GDM1 (cell line): Measurements from ENCODE around the gene COMMD7.
A peak's percentile ranks its signal among the peaks of the same experiment; 100 is the strongest.

ENCODE experiments used
- DNase-seq: peaks from one replicate; lab custom pipeline; 2025; lab: John Stamatoyannopoulos, UW

The COMMD7 gene

DNA sequence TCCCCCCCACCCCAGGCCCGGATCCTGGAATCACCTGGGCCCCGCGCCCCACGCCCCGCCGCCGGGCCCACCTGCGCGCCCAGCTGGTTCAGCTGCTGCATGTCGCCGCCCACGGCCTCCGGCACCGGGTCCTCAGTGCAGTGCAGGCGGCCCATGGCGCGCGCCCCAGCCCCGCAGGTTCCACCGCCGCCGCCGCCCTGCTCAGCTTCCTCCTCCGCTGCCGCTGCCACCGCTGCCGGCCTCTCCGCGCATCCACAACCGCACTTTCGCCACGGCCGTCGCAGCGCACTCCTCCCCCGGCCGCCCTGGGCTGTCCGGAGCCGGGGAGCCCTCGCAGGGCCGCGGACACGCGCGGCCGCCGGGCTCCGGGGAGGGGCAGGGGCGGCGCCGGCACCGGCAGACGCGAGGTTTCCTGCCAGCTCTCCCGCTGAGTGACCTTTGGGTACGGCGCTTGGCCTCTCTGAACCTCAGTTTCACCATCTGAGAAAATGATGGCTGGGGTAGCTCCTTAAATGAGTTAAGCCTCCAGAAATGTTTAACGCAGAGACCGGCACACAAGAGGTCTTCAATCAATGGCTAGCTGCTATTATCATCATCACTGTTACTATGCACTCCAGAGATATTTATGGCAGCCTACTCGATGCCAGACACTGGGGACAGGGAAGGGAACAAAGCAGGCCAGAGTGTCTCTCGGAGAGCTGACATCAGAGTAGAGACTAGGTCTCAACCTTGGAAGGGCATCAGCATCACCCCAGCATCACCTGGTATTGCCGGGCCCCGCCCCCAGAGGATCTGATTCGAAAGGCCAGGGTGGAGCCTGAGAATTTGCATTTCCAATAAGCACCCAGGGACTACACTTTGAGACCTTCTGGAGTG is at the start of gene COMMD7:
Gene COMMD7 (minus strand): TSS at position 231 of the 876 bp plus-strand sequence. CDS start 76 bp downstream, at position 155.
- DNase-seq: peak; percentile 45

- no peak for DNase-seq
Measured at GRCh38 chr20:32792731-32793458, 49.6 kb upstream of the COMMD7 start.

GRCh38 chr20:32792316-32792715 is 49.0 kb upstream of the COMMD7 start:
- DNase-seq: no peak

GRCh38 chr20:32790751-32791057 is 47.4 kb upstream of the COMMD7 start:
- no peak for DNase-seq

DNA sequence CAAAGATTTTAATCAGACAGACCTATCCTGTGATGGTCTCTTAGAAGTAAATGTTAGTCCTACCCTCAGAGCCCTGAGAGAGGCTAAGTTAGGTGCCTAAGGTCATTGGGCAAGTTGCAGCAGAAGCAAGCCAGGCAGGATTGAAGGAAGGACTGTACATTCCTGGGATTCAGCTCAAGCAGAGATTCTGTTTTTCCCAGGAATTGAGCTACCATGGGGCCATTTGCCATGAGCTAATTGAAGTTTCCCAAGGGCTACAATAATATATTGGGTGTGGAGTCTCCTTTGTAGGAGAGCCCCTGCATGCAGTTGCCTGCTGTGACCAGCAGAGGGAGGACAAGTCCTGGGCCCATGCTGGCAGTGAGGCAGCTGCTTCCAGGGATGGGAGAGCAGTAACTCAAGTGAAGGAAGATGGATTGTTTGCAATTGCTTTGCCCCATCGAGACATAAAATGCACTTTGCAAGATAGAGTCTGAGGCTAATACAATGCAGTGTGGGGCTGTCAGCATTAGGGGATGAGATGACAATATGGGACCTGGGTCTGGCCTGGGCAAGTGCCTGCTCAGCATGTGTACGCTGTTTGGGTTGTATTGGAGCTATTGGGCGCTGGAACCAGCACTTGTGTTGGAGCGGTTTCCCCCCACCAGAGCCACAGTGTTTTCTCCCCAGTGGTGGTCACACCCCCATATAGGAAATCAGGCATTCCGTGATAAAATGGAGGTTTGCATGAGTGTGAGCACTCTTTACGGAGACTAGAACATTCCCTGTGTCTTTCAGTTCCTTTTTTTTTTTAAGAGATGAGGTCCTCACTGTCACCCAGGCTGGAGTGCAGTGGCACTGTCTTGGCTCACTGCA is 46.9 kb upstream of the COMMD7 start:
- DNase-seq: peak; percentile 50

DNA sequence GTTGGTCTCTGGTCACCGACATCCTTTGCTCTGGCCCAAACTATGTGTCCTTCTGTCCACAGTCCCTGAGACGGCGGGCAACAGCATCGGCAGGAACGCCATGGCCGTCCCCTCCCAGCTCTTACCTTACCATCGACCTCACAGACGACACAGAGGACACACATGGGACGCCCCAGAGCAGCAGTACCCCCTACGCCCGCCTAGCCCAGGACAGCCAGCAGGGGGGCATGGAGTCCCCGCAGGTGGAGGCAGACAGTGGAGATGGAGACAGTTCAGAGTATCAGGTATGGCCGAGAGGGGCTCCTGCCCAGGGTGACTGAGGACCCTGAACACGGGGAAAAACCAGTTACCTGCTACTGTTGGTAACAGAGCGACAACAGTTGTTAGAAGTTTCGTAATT is 43.9 kb upstream of the COMMD7 start:
- DNase-seq: no peak

DNA sequence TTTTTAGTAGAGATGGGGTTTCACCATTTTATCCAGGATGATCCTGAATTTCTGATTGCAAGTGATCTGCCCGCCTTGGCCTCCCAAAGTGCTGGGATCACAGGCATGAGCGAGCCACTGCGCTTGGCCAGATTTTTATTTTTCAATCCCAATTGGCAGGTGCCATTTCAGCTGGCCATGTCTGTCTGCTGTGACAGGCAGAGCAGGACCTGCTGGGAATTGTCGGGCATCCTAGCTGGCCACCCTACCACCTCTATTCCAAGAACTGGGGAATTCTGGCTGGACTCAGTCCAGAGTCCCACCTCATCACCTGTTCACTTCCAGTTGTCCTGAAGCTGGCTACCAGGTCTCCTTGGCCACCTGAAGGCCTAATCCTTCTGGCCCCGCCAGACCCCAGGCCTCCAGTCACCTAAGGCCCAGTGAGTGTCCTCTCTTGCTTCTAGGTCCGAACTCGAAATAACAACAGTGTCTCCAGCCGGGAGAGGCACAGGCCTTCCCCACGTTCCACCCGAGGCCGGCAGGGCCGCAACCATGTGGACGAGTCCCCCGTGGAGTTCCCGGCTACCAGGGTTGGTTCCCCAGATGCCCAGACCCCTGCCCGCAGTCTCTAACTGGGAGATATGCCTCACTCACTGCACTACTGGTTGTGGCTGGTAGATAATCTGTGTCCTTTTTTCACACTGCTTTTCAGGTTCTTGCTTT is 42.9 kb upstream of the COMMD7 start:
- no peak for DNase-seq

DNA sequence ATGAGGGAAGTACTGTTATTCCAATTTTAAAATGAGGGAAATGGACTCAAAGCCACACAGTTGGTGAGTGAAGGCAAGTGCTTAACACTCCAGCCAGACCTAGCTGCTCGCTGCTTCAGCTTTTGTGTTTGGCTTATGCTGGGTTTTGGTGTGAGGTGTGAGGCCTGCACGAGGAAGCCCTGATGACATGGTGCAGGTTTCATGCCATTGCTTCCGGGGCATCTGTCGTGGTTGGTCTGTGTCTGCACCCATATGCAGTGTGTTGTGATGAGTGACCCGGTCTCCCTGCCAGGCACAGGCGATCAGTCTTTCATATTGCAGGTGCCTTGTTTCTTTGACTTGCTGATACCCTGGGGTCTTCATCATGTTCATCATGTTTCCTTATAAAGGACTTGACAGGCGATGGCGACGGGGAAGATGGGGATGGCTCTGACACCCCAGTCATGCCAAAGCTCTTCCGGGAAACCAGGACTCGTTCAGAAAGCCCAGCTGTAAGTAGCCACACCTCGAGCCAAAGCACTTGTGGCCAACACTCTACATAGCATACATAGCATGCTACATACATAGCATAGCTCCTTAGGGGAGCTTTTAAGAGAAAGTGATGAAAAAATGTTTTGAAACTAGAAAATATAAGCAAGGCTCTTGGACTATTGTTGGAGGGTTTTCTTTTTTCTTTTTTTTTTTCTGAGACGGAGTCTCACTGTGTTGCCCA is 41.3 kb upstream of the COMMD7 start:
- no peak for DNase-seq

DNA sequence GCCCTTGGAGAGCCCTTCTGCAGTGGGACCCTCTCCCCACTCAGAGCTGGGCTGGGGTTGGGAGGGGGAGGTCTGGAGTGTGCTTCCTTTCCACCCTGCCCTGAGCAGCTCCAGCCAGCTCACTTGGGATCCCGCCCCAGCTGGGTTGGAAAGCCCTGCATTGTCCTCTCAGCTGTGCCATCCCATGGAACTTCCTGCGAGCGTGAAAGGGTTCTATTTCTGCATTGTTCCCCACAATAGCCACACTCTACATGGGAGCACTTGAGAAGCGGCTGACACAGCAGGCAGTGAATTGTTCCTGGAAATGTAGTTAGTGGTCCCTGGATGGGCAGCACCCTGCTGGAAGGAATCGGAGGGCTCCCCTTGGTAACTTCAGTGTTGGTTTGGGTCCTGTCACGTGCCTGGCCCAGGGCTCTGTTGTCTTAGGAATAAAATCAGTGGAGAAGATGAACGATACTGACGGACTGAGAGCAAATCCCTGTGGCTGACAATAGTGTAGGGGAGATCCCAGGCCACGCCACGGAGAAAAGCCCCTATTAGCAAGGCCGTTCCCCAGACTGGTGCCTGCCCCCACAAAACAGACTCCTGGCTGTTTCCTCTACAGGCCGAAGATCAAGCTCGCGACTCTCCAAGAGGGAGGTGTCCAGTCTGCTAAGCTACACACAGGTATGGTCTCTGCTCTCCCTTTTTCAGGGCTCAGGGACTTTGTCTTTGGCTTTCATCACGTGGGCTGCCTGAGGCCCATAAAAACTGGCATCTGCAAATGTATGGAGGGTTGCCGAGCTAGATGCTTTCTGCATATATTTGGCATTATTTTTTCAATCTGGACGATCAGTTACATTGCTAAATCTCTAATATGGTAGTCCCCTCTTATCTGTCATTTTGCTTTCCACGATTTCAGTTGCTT is 37.7 kb upstream of the COMMD7 start:
- no peak for DNase-seq

- DNase-seq: no peak
Measured at GRCh38 chr20:32780278-32780677, 37.0 kb upstream of the COMMD7 start.

- DNase-seq: no peak
Measured at GRCh38 chr20:32779500-32780211, 36.4 kb upstream of the COMMD7 start.

DNA sequence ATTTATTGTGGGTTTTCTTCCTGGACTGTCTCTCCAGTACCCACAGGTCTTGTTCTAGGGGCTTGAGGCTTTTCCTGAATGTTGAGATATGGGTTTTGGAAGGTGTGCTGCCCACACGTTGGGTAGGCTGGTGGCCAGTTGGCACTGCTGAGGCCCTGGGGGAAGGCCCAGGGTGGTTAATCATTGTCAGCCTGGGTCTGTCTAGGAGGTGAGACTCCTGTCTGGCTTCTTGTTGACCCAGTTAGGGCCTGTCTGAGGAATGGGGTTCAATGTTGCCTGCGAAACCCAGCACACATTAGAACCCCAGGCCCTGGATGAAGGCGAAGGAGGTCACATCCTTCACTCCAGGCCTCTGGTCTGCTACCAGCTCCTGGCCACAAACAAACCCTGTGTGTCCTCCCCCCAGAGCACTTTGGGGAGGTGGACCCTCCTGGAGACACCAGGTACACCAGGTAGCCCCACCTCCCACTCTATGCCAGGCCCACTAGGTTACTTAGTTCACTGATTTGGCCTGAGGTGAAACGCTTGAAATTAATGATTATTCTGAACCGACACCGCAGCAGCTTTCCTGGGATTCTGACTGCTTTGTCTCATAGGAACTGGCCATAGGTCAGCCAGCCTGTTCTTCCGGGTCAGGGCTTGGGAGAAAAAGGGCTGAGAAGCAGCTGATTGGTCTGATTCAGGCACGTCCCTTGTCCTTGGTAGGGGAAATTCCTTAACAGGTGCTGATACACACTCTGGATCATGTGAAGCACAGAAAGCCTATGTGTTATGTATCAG is 34.1 kb upstream of the COMMD7 start:
- no peak for DNase-seq

GRCh38 chr20:32775336-32775991 is 32.2 kb upstream of the COMMD7 start:
- no peak for DNase-seq

- no peak for DNase-seq
Measured at GRCh38 chr20:32773855-32774254, 30.6 kb upstream of the COMMD7 start.

DNA sequence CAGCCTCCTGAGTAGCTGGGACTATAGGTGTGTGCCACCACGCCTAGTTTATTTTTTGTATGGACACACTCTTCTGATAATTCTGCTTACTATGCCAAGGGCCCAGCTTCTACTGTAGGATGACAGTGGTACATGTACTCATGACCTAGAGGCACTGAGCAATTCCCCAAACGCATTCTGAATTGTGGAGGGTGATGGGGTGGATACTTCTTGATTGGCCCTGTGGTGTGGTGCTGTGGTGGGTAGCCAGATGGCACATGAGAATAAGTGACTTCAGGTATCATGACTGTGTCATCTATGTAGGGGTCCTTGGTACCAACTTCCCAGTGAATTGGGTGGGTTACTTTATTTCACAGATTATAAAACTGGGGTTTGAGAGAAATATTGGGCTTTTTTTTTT is 30.0 kb upstream of the COMMD7 start:
- no peak for DNase-seq

GRCh38 chr20:32772046-32772445 is 28.8 kb upstream of the COMMD7 start:
- no peak for DNase-seq

DNA sequence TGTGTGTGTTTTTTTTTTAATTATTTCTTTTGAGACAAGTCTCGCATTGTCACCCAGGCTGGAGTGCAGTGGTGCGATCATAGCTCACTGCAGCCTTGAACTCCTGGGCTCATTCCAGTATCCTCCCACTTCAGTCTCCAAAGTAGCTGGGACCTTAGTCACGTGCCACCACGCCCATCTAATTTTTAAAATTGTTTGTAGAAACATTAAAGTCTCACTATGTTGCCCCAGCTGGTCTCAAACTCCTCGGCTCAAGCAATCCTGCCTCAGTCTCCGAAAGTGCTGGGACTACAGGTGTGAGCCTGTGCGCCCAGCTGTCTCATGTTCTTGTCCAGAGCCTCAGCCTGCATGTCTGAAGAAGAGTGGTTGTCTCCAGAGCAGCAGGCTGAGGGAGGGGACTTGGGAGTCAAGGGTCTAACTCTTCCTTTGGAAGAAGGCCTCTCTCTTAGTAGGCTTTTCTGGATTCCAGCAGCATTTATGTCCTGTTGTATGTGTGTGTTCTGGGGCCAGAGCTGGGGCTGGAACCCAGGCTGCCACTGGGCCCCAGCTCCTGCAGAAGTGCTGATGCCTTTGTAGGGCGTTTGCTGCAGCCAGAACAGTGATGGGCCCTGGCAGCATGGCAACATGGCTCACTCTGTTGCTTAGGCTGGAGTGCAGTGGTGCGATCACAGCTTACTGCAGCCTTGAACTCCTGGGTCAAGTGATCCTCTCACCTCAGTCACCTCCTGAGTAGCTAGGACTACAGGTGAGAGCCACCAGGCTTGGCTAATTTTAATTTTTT is 24.3 kb upstream of the COMMD7 start:
- DNase-seq: no peak
